Stimulated activated memory B cell treated with anti-CD40 and anti-IgM and Interleukin-4, amounts not matched to agents 10 μg/mL and 1 μg/mL and 100 μg/mL, for 72 hours (primary cell): Measurements from ENCODE around the gene RABL6.
A peak's percentile ranks its signal among the peaks of the same experiment; 100 is the strongest.
"Not testable (repeated sequence)": the region's sequence is repeated elsewhere in the genome, so short reads cannot be mapped to it uniquely, and the experiment has no call there.

Experiments used
- ATAC-seq: fragments of 150-1000 bp; cut with Tn5 transposase; 2 replicates; pipeline ENCODE4 v1.10.0; 2021
- H3K27ac Mint-ChIP-seq: one replicate; pipeline ENCODE4 v1.8.0; 2022; ENCODE audit warnings: mild to moderate bottlenecking, mixed read lengths
- H3K27me3 Mint-ChIP-seq: one replicate; pipeline ENCODE4 v1.8.0; 2022; ENCODE audit warnings: mixed read lengths
- H3K36me3 Mint-ChIP-seq: one replicate; pipeline ENCODE4 v1.8.0; 2022; ENCODE audit warnings: mixed read lengths
- H3K4me1 Mint-ChIP-seq: one replicate; pipeline ENCODE4 v1.8.0; 2022; ENCODE audit warnings: mixed read lengths
- H3K4me3 Mint-ChIP-seq: one replicate; pipeline ENCODE4 v1.8.0; 2022; ENCODE audit warnings: mild to moderate bottlenecking, moderate library complexity, mixed read lengths
- H3K9me3 Mint-ChIP-seq: one replicate; pipeline ENCODE4 v1.8.0; 2022; ENCODE audit warnings: mixed read lengths

RABL6 gene

DNA sequence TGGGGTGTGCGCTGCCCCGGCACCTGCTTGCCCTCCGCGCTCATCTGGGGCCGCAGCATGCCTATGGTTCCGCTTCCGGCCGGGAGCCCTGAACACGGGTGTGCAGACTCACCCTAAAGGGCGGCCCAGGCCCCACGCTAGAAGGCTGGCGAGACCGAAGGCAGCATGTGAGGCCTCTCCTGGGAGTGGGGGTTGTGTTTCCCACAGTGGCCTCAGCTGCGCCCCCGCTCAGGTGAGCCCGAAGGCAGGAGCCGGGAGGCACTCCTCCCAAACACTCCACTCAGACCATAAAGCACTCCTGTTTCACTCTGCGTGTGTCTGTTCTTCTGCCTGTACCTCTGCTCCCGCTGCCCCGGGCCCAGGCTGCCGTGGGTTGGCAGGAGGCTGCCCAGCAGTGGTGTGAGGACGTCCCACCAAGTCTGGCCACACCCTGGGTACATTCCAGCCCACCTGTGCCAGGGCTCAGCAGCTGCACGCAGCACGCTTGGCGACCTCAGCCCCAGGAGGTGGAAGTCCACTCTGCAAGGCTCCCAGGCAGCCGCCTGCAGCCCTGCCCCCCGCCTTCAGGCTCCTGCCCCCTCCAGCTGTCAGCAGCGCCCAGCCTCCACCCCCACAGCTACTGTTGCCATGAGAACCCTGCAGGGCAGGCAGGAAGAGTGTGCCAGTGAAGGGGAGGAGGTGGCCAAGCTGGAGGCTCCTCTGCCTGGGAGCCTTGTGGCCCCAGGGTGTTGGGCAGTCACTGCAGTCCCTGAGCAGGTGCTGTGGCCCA is 33.3 kb downstream of the RABL6 start:
- Mint-ChIP-seq H3K36me3 (peaks cover 7% of the 10 kb centered on the region), H3K27ac (no peak overlapping the region), H3K9me3 (no peaks in the 10 kb centered on the region), H3K4me1 (peaks cover 16% of the 10 kb centered on the region), H3K27me3 (no peaks in the 10 kb centered on the region), H3K4me3 (no peak overlapping the region)
- ATAC-seq, result no peak

DNA sequence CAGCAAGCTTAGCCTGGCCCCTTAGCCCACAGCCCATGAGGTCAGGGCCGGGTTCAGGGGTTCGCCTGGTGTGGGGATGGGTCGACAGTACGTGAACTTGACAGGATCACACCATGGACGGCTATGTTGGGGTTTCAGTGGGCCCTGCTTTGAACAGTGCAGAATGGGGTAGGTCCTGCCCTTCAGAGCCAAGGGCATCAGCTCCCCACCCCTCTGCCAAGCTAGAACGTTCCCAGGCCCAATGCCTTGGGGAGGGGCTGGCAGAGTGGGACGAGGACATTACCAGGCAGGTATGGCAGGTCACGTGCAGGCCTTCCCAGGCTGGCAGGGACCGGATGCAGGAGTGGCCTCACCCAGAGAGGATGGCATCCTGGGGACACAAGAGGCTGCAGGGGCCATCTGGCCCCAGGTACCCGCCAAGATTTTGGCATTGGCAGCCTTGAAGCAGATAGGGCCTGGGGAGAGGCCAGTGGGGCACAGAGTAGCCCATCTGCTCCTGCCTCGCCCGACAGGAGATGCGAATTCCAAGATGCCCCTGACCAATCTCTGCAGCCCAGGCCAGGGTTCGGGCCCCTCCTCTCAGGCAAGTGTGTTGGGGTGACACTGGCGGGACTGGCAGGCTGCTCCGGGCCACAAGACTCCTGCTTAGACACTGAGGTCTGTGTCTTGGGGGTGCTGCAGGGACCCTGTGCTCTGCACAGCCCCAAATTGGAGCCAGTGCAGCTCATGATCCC is 34.1 kb downstream of the RABL6 start:
- H3K9me3 Mint-ChIP-seq, ATAC-seq, H3K27me3 Mint-ChIP-seq, H3K36me3 Mint-ChIP-seq: not testable (repeated sequence)
- Mint-ChIP-seq H3K4me1 (peaks cover 16% of the 10 kb centered on the region), H3K4me3 (peak overlapping the region; percentile 91), H3K27ac (peak overlapping the region; percentile 73)

DNA sequence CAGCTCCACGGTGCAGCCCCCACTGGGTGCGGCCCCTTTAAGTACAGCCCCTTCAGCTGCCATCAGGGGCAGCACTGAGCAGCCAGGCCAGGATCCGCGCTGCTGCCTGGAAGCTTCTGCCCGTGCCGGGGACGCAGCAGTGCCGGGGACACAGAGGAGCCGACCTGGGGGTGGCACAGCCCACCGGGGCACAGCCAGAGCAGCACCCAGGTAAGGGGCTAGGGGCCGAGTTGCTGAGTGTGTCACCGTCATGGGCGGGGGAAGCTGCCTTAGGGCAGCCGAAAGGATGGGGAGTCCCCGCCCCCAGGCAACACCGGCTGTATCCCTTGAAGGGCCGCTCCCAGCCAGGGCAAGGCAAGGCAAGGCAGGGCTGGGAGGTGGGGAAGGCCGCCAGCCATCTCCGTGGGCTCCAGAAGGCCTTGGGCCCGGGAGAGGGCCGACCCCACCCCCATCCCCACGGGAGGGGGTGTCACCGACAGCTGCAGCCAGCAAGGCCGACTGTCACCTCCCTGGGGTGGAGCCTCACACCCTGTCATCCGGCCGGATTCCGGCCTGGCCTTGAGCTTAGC is 34.7 kb downstream of the RABL6 start, which contains the start of gene AJM1:
Gene AJM1, plus strand, starts transcription at position 99 of the 569 bp plus-strand sequence. CDS start 1,937 bp downstream, outside the sequence.
- H3K4me3 Mint-ChIP-seq, result peak within 1 kb of the TSS; percentile 91
- not testable (repeated sequence) for H3K27me3 Mint-ChIP-seq, H3K9me3 Mint-ChIP-seq, H3K36me3 Mint-ChIP-seq
- H3K4me1 Mint-ChIP-seq, result peaks cover 19% of the 10 kb centered on the region
- peak within 1 kb of the TSS; percentile 73 for H3K27ac Mint-ChIP-seq
- ATAC-seq, result peak; percentile 88

DNA sequence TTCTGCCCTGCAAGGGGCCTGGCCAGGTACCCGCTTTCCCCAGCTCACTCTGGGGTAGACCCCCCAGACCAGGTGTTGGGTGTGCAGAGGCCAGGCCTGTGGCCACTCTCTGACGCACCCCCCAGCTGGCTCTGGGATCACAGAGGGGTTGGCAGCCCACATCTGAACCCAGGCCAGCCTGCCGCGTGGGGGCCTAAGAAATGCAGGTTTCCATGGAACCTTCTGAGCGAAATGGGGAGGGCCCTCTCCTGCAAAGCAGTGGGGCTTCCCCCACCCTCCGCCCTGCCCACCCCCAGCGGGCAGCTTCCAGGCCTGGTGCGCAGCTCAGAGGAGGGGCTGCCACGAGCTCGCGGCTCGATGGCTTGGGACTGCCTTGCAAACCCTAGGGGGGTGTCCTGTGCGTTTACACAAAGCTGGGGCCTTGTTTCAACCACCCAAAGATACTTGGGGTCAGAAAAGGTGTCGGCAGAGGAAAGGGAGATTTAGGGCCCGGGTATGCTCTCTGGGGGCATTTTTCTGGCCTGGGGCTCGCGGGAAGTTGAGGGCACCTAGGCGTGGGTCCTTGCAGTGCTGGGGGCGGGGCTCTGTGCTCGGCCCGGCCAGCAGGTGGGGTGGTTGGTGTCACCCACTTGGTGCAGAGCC is 35.5 kb downstream of the RABL6 start:
- not testable (repeated sequence) for H3K36me3 Mint-ChIP-seq, H3K27ac Mint-ChIP-seq, H3K9me3 Mint-ChIP-seq, ATAC-seq
- Mint-ChIP-seq H3K4me3 (peak overlapping the region; percentile 53), H3K27me3 (peaks cover 12% of the 10 kb centered on the region), H3K4me1 (peaks cover 27% of the 10 kb centered on the region)

DNA sequence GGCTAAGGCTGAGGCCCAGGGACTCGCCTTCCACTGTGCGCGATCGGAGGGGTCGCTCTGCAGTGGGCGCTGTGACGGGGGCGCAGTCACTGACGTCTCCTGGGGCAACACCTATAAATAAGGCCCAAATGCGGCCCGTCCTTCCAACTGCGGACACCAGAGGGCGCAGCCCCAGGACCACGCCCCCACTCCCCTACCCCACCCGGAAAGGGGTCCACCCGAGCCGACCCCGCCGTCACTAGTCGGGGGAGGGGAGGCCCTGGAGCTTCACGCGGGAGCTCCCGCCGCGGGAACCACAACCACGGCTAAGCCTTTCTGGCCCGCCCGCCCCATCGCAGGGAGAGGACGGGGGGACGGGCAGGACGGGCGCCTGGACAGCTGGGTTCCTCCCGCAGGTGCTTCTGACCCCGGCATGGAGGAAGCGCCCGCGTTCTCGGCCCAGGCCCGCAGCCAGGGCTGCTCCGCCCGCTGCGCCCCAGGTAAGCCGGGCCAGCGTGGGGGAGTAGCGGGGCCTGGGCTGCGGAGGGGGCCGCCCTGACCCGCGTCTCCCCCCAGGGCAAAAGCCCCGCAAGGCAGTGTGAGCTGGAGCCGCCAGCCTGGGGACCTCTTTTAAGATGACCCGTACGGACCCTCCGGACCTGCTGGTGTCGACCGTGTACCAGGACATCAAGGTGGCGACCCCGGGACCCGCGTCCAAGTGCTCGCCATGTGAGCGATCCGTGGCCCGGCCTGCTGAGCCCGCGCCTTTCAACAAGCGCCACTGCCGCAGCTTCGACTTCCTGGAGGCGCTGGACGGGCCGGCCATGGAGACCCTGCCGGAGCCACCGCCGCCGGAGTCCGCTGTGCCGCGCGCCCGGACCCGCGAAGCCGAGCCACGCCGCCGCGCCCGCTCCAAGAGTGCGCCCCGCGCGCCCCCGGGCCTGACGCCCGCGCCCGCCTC is 36.3 kb downstream of the RABL6 start:
- Mint-ChIP-seq H3K4me3 (peak overlapping the region; percentile 53), H3K4me1 (peaks cover 29% of the 10 kb centered on the region), H3K27me3 (peaks cover 14% of the 10 kb centered on the region)
- H3K27ac Mint-ChIP-seq, ATAC-seq, H3K9me3 Mint-ChIP-seq, H3K36me3 Mint-ChIP-seq: not testable (repeated sequence)

DNA sequence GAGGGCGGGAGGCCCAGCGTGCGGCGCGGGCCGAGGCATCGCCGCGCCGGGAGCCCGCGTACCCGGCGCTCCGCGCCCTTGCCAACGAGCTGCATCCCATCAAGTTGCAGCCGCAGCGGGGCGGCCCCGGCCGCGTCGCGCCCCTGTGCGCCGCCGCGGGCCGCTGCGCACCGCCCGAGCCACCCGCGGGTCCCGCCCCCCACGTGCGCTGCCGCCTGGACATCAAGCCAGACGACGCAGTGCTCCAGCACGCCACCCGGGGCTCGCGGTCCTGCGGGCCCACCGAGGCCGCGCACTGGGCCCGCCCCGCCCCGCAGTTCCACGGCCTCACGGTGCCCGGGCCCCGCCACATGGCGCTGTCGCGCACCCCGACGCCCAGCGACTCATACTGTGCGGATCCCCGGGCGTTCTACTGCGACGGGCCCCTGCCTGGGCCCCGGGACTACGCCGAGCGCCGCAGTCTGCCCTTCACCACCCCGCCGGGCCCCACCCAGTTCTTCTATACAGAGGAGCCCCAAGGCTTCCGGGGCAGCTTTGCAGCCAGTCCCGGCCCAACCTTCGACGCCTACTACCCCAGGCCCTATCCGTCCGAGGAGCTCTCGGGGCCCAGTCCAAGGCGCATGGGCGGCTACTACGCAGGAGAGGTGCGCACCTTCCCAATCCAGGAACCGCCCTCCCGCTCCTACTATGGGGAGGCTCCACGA is 37.2 kb downstream of the RABL6 start:
- Mint-ChIP-seq H3K9me3 (no peaks in the 10 kb centered on the region), H3K36me3 (peaks cover 4% of the 10 kb centered on the region), H3K4me1 (peaks cover 32% of the 10 kb centered on the region), H3K27ac (no peak overlapping the region), H3K4me3 (no peak overlapping the region), H3K27me3 (peaks cover 14% of the 10 kb centered on the region)
- ATAC-seq, result no peak

DNA sequence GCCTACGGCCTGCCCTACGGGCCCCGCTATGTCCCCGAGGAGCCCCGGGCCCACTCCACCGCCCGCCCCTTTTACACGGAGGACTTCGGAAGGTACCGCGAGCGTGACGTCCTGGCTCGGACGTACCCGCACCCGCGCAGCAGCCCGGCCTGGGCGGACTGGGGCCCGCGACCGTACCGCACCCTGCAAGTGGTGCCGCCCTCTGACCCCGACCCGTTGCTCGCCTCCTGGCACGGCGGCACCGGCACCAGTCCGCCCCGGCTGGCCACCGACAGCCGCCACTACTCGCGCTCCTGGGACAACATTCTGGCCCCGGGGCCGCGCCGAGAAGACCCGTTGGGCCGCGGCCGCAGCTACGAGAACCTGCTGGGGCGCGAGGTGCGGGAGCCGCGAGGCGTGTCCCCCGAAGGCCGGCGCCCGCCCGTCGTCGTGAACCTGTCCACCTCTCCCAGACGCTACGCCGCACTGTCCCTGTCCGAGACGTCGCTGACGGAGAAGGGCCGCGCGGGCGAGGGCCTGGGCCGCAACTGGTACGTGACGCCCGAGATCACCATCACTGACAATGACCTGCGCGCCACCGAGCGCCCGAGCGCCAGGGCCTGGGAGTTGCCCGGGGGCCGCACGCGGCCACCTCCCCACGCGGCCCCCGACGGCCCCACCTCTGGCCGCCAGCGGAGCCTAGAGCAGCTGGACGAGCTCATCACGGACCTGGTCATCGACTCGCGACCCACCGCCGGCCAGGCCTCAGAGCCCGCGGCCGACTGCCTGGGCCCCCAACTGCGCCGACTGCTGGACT is 37.9 kb downstream of the RABL6 start:
- H3K9me3 Mint-ChIP-seq, result no peaks in the 10 kb centered on the region
- peaks cover 39% of the 10 kb centered on the region for H3K4me1 Mint-ChIP-seq
- peaks cover 14% of the 10 kb centered on the region for H3K27me3 Mint-ChIP-seq
- no peak overlapping the region for H3K27ac Mint-ChIP-seq
- no peak for ATAC-seq
- no peak overlapping the region for H3K4me3 Mint-ChIP-seq
- no peaks in the 10 kb centered on the region for H3K36me3 Mint-ChIP-seq

DNA sequence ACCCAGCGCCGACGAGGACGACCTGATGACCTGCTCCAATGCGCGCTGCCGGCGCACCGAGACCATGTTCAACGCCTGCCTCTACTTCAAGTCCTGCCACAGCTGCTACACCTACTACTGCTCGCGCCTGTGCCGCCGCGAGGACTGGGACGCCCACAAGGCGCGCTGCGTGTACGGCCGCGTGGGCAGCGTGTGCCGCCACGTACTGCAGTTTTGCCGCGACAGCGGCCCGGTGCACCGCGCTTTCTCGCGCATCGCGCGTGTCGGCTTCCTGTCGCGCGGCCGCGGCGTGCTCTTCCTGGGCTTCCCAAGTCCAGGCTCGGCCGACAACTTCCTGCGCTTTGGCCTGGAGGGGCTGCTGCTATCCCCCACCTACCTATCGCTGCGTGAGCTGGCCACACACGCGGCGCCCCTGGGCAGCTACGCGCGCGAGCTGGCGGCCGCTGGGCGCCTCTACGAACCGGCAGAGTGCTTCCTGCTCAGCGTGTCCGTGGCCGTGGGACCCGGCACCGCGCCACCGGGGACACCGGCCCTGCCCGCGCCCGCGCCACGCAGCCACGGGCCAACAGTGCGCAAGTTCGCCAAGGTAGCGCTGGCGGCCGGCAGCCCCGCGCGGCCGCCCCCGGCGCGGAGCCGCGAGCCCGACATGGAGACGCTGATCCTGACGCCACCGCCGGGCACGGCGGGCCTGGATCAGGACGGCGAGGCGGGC is 38.8 kb downstream of the RABL6 start:
- peaks cover 39% of the 10 kb centered on the region for H3K4me1 Mint-ChIP-seq
- H3K36me3 Mint-ChIP-seq, result peaks cover 5% of the 10 kb centered on the region
- peaks cover 14% of the 10 kb centered on the region for H3K27me3 Mint-ChIP-seq
- no peak overlapping the region for H3K27ac Mint-ChIP-seq
- ATAC-seq, result no peak
- peak overlapping the region; percentile 21 for H3K4me3 Mint-ChIP-seq
- H3K9me3 Mint-ChIP-seq, result no peaks in the 10 kb centered on the region

DNA sequence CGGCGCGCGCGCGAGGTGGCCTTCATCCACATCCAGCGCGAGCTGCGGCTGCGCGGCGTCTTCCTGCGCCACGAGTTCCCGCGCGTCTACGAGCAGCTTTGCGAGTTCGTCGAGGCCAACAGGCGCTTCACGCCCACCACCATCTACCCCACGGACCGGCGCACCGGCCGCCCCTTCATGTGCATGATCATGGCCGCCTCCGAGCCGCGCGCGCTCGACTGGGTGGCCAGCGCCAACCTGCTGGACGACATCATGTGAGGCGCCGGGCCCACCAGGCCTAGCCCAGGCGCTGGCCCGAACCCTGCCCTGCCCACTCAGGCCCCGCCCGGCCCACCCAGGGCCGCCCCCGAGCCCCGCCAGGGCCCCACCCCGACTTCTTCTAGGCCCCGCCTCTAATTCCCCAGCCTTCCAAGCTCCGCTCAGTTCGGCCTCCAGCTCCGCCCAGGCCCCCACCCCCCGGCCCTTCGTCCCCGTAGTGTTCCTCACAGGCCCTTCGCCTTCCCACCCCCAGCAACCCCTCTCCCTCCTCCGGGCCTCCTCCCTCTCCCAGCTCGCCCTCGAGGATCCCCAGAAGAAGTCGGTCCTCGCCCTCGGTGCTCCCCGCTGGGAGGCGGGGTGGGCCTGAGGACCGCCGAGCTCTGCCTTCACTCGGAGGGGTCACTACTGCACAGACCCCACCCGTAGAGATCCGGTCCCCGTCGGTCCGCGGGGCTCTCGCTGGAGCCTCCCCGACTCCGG is 39.5 kb downstream of the RABL6 start:
- Mint-ChIP-seq H3K9me3 (no peaks in the 10 kb centered on the region), H3K27ac (peak overlapping the region; percentile 87), H3K36me3 (peaks cover 6% of the 10 kb centered on the region), H3K4me1 (peaks cover 34% of the 10 kb centered on the region), H3K4me3 (peak overlapping the region; percentile 97), H3K27me3 (peaks cover 14% of the 10 kb centered on the region)
- ATAC-seq, result no peak

DNA sequence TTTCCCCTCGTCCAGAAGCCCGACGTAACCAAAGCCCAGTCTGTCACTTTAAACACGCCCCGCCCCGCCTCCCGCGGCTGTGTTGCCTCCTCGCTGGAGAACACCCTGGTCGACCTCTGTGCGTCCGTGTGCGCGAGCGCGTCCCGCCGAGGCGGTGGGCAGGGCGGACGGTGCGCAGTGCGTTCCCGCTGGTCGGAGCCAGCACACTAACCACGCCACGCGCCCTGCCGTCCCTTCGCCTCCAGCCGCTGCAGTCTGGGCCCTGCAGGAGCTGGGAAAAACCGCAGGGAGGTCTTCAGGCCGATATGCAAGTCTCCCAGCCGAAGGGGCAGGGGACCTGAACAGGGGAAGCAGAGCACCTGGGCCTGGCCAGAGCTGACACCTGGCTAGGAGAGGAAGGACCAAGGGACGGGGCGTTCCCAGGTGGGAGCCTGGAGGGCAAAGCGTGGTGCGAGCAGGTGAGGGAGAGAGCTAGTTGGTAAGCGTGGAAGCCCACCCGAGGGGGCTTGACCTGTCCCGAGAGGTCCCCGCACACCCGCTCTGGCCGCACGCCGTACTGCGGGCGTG is 40.2 kb downstream of the RABL6 start:
- H3K27me3 Mint-ChIP-seq, result peaks cover 14% of the 10 kb centered on the region
- peaks cover 6% of the 10 kb centered on the region for H3K36me3 Mint-ChIP-seq
- H3K27ac Mint-ChIP-seq, result peak overlapping the region; percentile 87
- peaks cover 31% of the 10 kb centered on the region for H3K4me1 Mint-ChIP-seq
- no peak for ATAC-seq
- no peaks in the 10 kb centered on the region for H3K9me3 Mint-ChIP-seq
- peak overlapping the region; percentile 97 for H3K4me3 Mint-ChIP-seq

DNA sequence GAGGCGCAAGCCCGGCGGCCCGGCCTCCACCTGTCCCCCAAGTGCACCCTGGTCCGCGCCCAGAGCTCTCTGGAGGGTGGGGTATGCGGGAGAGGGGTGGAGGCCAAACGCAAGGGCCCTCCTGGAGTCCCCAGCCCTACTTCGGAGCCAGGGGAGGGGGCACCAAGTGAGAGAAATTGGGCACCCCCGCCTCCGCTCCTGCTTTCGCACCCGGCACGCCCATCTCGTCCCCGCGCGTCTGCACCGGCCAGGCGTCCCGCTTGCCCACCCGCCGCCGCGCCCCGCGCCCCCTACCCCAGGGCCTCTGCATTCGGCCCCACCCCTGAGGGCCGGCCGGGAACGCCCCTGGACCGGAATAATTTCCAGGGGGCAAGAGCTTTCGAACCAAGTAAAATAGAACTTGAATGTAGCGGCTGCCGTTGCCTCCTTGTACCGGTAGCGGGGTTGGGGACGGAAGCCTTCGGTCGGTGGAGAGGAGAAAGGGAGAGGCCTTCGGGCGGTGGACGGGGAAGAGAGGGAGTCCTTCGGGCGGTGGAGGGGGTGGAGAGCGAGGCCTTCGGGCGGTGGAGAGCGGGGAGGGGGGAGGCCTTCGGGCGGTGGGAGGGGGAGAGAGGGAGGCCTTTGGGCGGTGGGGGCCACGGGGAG is 40.8 kb downstream of the RABL6 start:
- Mint-ChIP-seq H3K4me1 (peaks cover 26% of the 10 kb centered on the region), H3K36me3 (peaks cover 6% of the 10 kb centered on the region), H3K27ac (peak overlapping the region; percentile 87), H3K27me3 (peaks cover 14% of the 10 kb centered on the region), H3K4me3 (peak overlapping the region; percentile 97), H3K9me3 (no peaks in the 10 kb centered on the region)
- ATAC-seq, result peak; percentile 21
